GM12878 (cell line): Measurements from ENCODE around the gene MEGF6. TPM values are rescaled to one million over a fixed set of nuclear protein-coding genes. Genes with fewer than 3 reads are reported as not detected.

Source experiments
- ATAC-seq: fragments of 200-7000 bp; cut with Tn5 transposase; 3 replicates; pipeline ENCODE4 v1.9.1; 2020; ENCODE audit warnings: mild to moderate bottlenecking, moderate library complexity
- BruUV-seq: library from RNA; stranded (reverse); fragments of 400-500 nt; replicated peaks from 2 replicates; lab custom pipeline; 2021; lab: Mats Ljungman, UMichigan
- CTCF ChIA-PET: fragments of 300-600 bp; sonication (Branson Sonifier 250); formaldehyde crosslinking; extraction: SDS; loops from one replicate; lab custom pipeline; 2021; ENCODE audit warnings: inconsistent platforms; lab: Yijun Ruan, JAX
- POLR2A ChIA-PET: fragments of 350-600 bp; formaldehyde crosslinking; extraction: SDS; loops from one replicate; lab custom pipeline; 2021; ENCODE audit warnings: inconsistent platforms; lab: Charles Lee
- RAD21 ChIA-PET: fragments of 300-600 bp; sonication (Branson Sonifier 250); formaldehyde crosslinking; loops from one replicate; lab custom pipeline; 2023; ENCODE audit warnings: antibody characterized with exemption; ENCODE audit not compliant: unreplicated experiment; lab: Charles Lee
- SMC1A ChIA-PET: fragments of 300-600 bp; sonication (Branson Sonifier 250); formaldehyde crosslinking; loops from one replicate; lab custom pipeline; 2023; ENCODE audit not compliant: unreplicated experiment, uncharacterized antibody; lab: Charles Lee
- DNase-seq: peaks from one replicate; pipeline ENCODE4 v3.0.0-alpha.2; 2011; ENCODE audit warnings: low read depth, low spot score
- FAIRE-seq: peaks from 3 replicates; lab custom pipeline; 2011; peaks lifted over from hg19 to GRCh38; lab: Jason Lieb, UNC
- H2AFZ ChIP-seq: 2 replicates; pipeline ENCODE4 v1.6.0; 2011; ENCODE audit warnings: low read depth, low read length, control low read depth; ENCODE audit not compliant: control insufficient read depth
- H3K27ac ChIP-seq: 2 replicates; pipeline ENCODE4 v1.5.1; 2011; ENCODE audit warnings: control low read depth; ENCODE audit not compliant: control insufficient read depth, insufficient read depth
- H3K27me3 ChIP-seq, 2 experiments: replicated peaks in 1 of 2; 2 replicates each; pipeline versions ENCODE4 v1.6.0 to v1.6.1; 2011; ENCODE audit warnings: low read length in 1 of 2; ENCODE audit not compliant: control insufficient read depth in 2 of 2, insufficient read depth in 2 of 2
- H3K36me3 ChIP-seq, 2 experiments: 2 replicates each; pipeline ENCODE4 v1.5.1; 2011; ENCODE audit warnings: low read length in 1 of 2; ENCODE audit not compliant: control insufficient read depth in 2 of 2, insufficient read depth in 2 of 2
- H3K4me1 ChIP-seq: 2 replicates; pipeline ENCODE4 v1.6.1; 2011; ENCODE audit warnings: mild to moderate bottlenecking, low read length, moderate library complexity, mixed read lengths; ENCODE audit not compliant: control insufficient read depth, insufficient read depth
- H3K4me2 ChIP-seq: 2 replicates; pipeline ENCODE4 v1.6.0; 2011; ENCODE audit warnings: control low read depth; ENCODE audit not compliant: control insufficient read depth, insufficient read depth
- H3K4me3 ChIP-seq: fragments of 200-600 bp; sonication (generic); 2 replicates; pipeline ENCODE4 v1.5.1; 2016
- H3K79me2 ChIP-seq: 2 replicates; pipeline ENCODE4 v1.6.0; 2011; ENCODE audit warnings: low read length; ENCODE audit not compliant: control insufficient read depth, insufficient read depth
- H3K9ac ChIP-seq: 2 replicates; pipeline ENCODE4 v1.8.0; 2011; ENCODE audit warnings: low read length, control low read depth, mixed read lengths; ENCODE audit not compliant: control insufficient read depth, insufficient read depth
- H3K9me3 ChIP-seq: replicated peaks from 3 replicates; pipeline ENCODE4 v1.5.1; 2011; ENCODE audit warnings: mild to moderate bottlenecking, low read length; ENCODE audit not compliant: control insufficient read depth, insufficient read depth
- H4K20me1 ChIP-seq: 2 replicates; pipeline ENCODE4 v1.6.0; 2011; ENCODE audit not compliant: control insufficient read depth, insufficient read depth
- CBX5 ChIP-seq: sonication (generic); IDR thresholded peaks from 2 replicates; pipeline ENCODE4 v1.6.1; 2016; ENCODE audit warnings: low read depth, moderate library complexity, mild to moderate bottlenecking, inconsistent platforms
- EED ChIP-seq: sonication (generic); IDR thresholded peaks from 2 replicates; pipeline ENCODE4 v1.6.1; 2016; ENCODE audit warnings: antibody characterized with exemption, low read depth
- FOXK2 ChIP-seq: fragments of 450-650 bp; IDR thresholded peaks from 2 replicates; pipeline ENCODE4 v1.6.1; 2017; ENCODE audit warnings: mild to moderate bottlenecking, moderate library complexity
- NR2C2 ChIP-seq: IDR thresholded peaks from 2 replicates; pipeline ENCODE4 v1.6.1; 2011; ENCODE audit warnings: borderline replicate concordance, low read depth; ENCODE audit not compliant: control insufficient read depth, insufficient read length
- POU2F2 ChIP-seq: IDR thresholded peaks from 3 replicates; pipeline ENCODE4 v1.6.1; 2011; ENCODE audit warnings: low read depth, mild to moderate bottlenecking, low read length, borderline replicate concordance
- REST ChIP-seq: IDR thresholded peaks from 2 replicates; pipeline ENCODE4 v1.6.1; 2012; ENCODE audit warnings: mild to moderate bottlenecking, low read depth, low read length
- SIN3A ChIP-seq: IDR thresholded peaks from 2 replicates; pipeline ENCODE4 v1.6.1; 2012; ENCODE audit warnings: low read depth, low read length, improper control_type of control experiment
- SMAD5 ChIP-seq: IDR thresholded peaks from 2 replicates; pipeline ENCODE4 v1.6.1; 2016; ENCODE audit warnings: antibody characterized with exemption, low read depth
- SREBF2 ChIP-seq: IDR thresholded peaks from 2 replicates; pipeline ENCODE4 v1.6.1; 2012; ENCODE audit warnings: mild to moderate bottlenecking, low read length
- TCF12 ChIP-seq: IDR thresholded peaks from 2 replicates; pipeline ENCODE4 v1.6.1; 2011; ENCODE audit warnings: low read depth, mild to moderate bottlenecking, low read length
- WRNIP1 ChIP-seq: IDR thresholded peaks from 2 replicates; pipeline ENCODE4 v1.6.1; 2011; ENCODE audit warnings: low read depth, low read length, improper control_type of control experiment, borderline replicate concordance
- YY1 ChIP-seq: IDR thresholded peaks from 2 replicates; pipeline ENCODE4 v1.6.1; 2011; ENCODE audit warnings: low read depth, mild to moderate bottlenecking, low read length
- WGBS: methylation state at CpG from one replicate; pipeline ENCODE4 v1.1.6; 2016; ENCODE audit warnings: low lambda C conversion rate; ENCODE audit not compliant: insufficient replicate concordance, insufficient coverage; ENCODE audit errors: missing lambda C conversion rate; 5-methylcytosine and 5-hydroxymethylcytosine counted together
- in situ Hi-C: fragments of 300-500 bp; cut with MboI; formaldehyde crosslinking; loops from 9 replicates; pipeline ENCODE4 v1.14.3; 2018; ENCODE audit warnings: mixed read lengths
- intact Hi-C: fragments of 100-400 bp; cut with micrococcal nuclease; formaldehyde crosslinking; loops from one replicate; pipeline ENCODE4 v1.14.2; 2022; ENCODE audit not compliant: unreplicated experiment
- polyA plus RNA-seq, 11 experiments: library from polyadenylated mRNA; depleted of rRNA in 4 of 11; unstranded in 6 of 11; stranded (reverse) in 5 of 11; fragments of >200 nt; fragmentation: Nextera tagmentation in 4 of 11; fragmentation: Illumina TruSeq in 1 of 11; extraction: Ambion mirVana in 4 of 11; extraction: Trizol in 1 of 11; gene quantifications; 1 replicate in 1 of 11; 2 replicates in 10 of 11; pipeline versions ENCODE4 v1.2.1 to v1.2.3, GENCODE V29; 2011 to 2016; ENCODE audit warnings: inconsistent platforms in 2 of 11, missing spikeins in 2 of 11, low read depth in 1 of 11
- total RNA-seq, 4 experiments: library from RNA; depleted of rRNA in 3 of 4; stranded (reverse); fragments of >200 nt in 3 of 4; fragmentation: Illumina TruSeq in 1 of 4; extraction: Trizol in 1 of 4; gene quantifications; 2 replicates each; pipeline versions ENCODE4 v1.2.1 to v1.2.3, GENCODE V29; 2013 to 2021

Gene MEGF6
- total and polyA plus RNA-seq, 10 of the 15 experiments (the other 5 are each of a cell fraction or from before 2014, with no cell fraction given) = 0.03 to 0.41 TPM; not detected in 8

GRCh38 chr1:3501437-3501836, 109.9 kb downstream of the MEGF6 start:
- BruUV-seq = no TSS peak
- H2AFZ ChIP-seq = no peak overlapping the region
- ATAC-seq (no peak), DNase-seq (no peak), FAIRE-seq (no peak)
- WGBS = 49% methylated on average over 14 of the region's 17 CpGs
- H3K36me3 ChIP-seq = no peaks in the 10 kb centered on the region
- SMC1A ChIA-PET = no interaction called here
- H3K9ac ChIP-seq = no peak overlapping the region
- no peaks in the 10 kb centered on the region for H4K20me1 ChIP-seq
- no peak overlapping the region for H3K4me3 ChIP-seq
- in situ Hi-C loops (no loop called here), intact Hi-C loops (no loop called here)
- POLR2A ChIA-PET = no interaction called here
- no peaks in the 10 kb centered on the region for H3K9me3 ChIP-seq
- H3K4me2 ChIP-seq = no peak overlapping the region
- CTCF ChIA-PET = no interaction called here
- no peaks in the 10 kb centered on the region for H3K4me1 ChIP-seq
- no peak overlapping the region for H3K27ac ChIP-seq
- RAD21 ChIA-PET = no interaction called here
- no peak for TF ChIP-seq POU2F2
- no peak for TF ChIP-seq WRNIP1
- no peak for TF ChIP-seq CBX5
- no peak for TF ChIP-seq EED
- TF ChIP-seq SIN3A = no peak
- no peak for TF ChIP-seq NR2C2
- TF ChIP-seq SREBF2 = no peak
- no peak for TF ChIP-seq REST
- no peak for TF ChIP-seq TCF12
- TF ChIP-seq FOXK2 = no peak
- no peak for TF ChIP-seq YY1
- no peak for TF ChIP-seq SMAD5
- no peaks in the 10 kb centered on the region for H3K27me3 ChIP-seq
- H3K79me2 ChIP-seq = no peaks in the 10 kb centered on the region
